GM10266 (cell line): ENCODE measurements around the gene YEATS4.

Source experiments
- DNase-seq: peaks from one replicate; pipeline ENCODE4 v3.0.0; 2012; ENCODE audit errors: extremely low spot score
- TF ChIP-seq, protein P1 (sequence below): IDR thresholded peaks from 2 replicates; pipeline ENCODE4 v1.5.1; 2012; ENCODE audit warnings: mild to moderate bottlenecking, low read depth; ENCODE audit not compliant: control insufficient read depth, insufficient read depth; ENCODE audit errors: missing control alignments

YEATS4 gene

DNA sequence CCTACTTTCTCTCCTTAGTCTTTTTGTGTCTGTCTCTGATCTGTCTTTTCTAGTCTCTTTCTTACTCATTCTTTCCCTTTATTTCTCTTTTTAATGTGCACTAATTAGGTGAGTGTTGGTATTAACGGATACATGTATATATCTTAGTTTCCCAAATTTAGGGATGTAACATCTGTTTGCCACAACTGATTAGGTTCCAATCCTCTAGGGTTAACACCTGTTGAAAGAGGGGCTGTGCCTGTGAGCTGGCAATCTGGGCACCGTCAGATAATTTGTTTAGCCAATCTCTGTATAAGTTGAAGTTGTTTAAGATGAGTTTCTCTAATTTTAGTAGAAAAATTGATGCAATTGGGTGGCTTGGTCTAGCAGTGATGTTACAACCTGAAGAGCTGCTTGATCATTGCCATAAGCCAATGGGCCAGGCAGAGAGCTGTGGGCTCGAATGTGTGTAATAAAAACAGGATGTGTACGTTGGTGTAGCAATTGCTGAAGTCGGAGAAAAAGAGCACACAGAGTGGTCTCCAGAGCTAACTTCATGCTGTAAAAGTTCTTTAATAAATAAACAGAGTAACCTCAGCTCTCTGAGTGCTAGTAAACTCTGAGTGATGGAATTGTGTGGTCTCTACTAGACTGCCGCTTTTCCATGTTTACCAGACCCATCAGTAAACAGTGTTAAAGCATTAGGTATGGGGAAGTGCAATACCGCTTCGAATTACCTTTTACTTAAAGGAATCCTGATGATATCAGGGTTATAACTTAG is 29.7 kb upstream of the YEATS4 start:
- no peak for DNase-seq
- TF ChIP-seq, protein P1, sequence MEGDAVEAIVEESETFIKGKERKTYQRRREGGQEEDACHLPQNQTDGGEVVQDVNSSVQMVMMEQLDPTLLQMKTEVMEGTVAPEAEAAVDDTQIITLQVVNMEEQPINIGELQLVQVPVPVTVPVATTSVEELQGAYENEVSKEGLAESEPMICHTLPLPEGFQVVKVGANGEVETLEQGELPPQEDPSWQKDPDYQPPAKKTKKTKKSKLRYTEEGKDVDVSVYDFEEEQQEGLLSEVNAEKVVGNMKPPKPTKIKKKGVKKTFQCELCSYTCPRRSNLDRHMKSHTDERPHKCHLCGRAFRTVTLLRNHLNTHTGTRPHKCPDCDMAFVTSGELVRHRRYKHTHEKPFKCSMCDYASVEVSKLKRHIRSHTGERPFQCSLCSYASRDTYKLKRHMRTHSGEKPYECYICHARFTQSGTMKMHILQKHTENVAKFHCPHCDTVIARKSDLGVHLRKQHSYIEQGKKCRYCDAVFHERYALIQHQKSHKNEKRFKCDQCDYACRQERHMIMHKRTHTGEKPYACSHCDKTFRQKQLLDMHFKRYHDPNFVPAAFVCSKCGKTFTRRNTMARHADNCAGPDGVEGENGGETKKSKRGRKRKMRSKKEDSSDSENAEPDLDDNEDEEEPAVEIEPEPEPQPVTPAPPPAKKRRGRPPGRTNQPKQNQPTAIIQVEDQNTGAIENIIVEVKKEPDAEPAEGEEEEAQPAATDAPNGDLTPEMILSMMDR, result no peak

DNA sequence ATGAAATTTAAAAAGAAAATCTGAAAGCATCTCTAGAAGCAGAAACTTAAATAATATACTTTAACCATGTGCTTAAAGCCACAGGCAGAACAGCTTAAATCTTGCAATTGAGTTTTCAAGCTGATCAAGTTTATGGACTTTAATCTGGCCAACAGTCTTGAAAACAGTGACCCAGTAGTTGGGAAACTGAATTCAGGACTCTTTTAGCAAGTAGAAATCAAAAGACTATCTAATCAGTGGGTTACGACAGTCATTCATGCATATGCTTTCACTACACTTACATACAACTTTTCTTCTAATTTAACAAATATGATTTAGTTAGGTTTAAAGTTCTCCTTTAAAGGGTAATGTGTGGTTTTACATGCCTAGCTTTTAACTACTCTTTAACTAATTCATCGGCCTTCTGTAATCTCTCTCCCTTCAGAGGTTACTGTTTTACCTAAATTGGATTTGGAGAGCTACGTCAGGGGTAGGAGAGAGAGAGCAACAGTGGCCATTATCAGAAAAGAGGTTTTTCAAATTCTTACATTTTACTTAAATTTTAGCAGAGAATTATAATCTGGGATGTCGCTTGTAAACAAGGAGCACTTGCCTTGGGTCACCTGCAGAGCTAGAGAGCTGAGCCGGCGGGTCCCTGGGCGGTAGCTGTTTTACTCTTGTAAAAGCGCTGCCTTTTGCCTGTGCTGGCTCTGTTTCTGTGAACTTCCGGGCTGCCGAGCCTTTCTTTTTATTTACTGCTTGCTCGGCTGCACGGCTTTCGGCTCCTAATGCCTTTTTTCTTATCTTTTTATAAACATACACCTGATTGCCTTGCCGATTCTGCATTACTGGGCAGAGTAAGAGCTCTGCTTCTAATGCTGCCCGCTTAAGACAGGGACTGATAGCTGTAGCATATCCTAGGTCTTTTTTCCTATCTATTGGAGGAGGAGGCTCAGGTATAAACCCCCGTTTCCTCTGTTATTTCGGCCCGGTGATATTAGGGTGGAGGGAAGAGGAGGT is 28.8 kb upstream of the YEATS4 start:
- DNase-seq, result peak; percentile 25
- TF ChIP-seq, protein P1, result no peak

DNA sequence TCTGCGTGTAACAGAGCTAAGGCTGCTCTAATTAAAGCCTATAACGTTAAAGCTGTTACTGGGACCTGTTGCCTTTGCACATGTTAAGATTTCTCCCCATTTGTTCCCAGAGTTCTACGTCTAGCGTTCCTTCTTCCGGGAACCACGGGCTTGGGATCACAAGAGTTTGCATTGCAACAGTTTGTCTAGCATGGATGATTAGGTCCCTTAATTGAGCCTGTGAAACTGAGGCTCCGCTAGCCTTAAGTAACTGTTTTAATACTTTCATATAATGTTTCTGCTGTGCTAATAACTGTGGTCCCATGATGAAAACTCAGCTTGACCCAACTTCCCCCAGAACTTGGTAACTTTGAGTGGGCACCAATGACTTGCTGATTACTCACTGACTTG is 28.0 kb upstream of the YEATS4 start:
- TF ChIP-seq, protein P1, result no peak
- DNase-seq, result no peak

DNA sequence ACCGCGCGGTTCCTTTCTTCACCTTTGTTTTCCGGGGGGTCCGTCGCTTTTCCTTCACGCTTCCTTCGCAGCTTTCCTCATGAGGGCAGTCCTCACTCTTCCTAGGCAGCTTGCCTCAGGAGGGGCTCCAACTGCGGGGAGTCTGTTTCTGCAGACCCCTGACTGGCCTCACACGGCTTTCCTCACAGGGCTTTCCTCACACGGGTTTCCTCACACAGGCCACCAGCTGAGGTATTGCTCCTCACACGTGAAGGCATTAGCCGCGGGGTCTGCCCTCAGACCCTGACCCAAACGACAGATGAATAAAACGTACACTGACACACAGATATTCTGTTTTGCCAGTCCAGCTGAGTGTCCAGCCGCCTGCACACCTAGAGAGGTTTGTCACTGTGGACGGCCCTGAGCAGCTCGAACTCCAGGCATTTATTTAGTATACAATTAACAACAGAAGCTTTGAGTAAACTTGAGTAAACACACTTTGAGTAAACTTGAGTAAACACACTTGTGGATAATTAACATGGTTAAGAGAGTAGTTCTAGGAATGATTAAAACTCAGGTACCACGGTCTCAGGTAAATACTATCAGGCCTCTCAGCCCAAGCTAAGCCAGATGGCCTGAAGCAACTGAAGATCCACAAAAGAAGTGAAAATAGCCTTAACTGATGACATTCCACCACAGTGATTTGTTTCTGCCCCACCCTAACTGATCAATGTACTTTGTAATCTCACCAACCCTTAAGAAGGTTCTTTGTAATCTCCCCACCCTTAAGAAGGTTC is 27.4 kb upstream of the YEATS4 start:
- DNase-seq, result no peak

DNA sequence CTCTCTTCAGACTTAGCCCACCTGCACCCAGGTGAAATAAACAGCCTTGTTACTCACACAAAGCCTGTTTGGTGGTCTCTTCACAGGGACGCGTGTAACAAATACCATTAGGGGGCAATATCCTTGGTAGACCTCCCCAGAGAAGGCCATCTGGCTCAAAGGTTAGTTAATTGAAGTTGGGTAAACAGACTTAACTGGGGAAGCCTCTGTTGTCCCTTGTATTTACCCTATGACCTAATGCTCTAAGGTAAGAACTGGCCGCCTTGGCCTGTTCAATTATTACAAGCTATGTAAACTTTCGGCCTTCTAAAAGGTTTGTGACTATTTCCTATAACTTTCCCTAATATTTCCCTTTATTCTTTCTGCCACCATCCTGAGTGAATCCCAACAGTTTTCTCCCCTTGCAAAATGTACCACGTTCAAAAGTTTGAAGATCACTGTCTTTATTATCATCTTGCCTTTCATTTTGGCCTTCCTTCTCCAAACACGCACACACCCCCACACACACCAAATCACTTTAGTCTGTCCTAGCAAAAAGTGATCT is 26.7 kb upstream of the YEATS4 start:
- no peak for DNase-seq
- TF ChIP-seq, protein P1, result no peak

More for the DNA sequence above, 27.4 kb upstream of the YEATS4 start:
- TF ChIP-seq, protein P1, result no peak

DNA sequence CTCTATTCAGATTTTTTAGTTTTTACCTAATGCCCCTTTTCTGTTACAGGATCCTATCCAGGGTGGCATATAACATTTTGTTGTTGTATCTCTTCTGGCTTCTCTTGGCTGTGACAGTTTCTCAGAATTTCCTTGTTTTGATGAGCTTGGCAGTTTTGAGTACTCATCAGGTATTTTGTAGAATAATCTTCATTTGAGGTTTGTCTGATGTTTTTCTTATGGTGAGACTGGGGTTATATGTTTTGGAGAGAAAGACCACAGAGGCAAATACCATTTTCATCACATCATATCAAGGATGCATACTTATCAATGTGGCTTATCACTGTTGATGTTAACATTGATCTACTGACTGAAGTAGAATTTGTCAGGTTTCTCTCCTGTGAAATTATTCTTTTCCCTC is 25.4 kb upstream of the YEATS4 start:
- TF ChIP-seq, protein P1, result no peak

More for the DNA sequence above, 25.4 kb upstream of the YEATS4 start:
- DNase-seq, result no peak
